ENCODE measurements around the gene ARHGDIG. TPM values are rescaled to one million over a fixed set of nuclear protein-coding genes. Genes with fewer than 3 reads are reported as not detected.

The ARHGDIG gene
- total RNA-seq, 1 donor from 2014 or later: 1.3 TPM

DNA sequence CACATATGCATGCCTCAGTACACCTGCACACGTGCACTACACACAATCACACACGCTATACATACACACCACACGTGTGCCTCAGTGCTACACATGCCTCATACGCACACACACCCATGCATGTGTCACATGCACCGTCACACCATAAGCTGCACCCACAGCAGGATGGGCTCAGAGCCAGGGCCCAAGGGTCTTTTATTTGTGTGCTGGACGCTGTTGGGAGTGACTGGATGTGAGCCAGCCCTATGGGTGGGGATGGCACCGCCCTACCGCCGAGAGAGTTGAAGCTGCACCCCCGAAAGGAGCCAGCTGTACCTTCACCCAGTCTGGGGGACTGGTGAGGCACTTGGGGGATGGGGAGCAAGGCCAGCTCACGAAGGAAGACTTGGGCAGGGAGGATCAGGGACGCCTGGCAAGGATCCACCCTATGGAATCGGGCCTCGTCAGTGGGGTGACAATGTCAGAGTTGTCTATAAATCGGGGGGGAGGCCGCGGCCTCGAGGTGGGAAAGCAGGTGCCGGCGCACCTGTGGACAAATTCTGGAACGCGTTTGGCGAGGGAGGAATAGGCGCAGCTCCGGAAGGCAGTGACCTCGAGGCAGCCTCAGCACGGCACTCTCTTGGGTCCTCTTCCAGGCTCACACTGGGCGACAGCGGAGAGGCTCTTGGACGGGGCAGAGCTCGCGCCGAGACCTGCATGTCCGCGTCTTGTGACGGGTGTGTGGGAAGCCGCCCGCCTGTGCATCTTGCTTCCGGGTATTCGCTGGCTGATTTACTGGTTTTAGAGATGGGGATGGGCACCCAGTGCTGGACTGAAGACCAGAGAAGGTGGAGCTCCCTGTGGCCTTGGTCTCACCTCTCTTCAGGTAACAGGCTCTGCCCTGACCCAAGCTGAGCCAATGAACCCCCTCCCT lies 12.0 kb upstream of the ARHGDIG start:
- TF ChIP-seq, protein P1, sequence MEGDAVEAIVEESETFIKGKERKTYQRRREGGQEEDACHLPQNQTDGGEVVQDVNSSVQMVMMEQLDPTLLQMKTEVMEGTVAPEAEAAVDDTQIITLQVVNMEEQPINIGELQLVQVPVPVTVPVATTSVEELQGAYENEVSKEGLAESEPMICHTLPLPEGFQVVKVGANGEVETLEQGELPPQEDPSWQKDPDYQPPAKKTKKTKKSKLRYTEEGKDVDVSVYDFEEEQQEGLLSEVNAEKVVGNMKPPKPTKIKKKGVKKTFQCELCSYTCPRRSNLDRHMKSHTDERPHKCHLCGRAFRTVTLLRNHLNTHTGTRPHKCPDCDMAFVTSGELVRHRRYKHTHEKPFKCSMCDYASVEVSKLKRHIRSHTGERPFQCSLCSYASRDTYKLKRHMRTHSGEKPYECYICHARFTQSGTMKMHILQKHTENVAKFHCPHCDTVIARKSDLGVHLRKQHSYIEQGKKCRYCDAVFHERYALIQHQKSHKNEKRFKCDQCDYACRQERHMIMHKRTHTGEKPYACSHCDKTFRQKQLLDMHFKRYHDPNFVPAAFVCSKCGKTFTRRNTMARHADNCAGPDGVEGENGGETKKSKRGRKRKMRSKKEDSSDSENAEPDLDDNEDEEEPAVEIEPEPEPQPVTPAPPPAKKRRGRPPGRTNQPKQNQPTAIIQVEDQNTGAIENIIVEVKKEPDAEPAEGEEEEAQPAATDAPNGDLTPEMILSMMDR (IDR thresholded peaks at IDR 0.05): no peak
- intact Hi-C loops (cut with DNase I): no loop called here
- H3K4me1 ChIP-seq: no peaks in the 10 kb centered on the region
- DNase-seq (peak; percentile 63), ATAC-seq (no peak)
- no peaks in the 10 kb centered on the region for H3K9me3 ChIP-seq
- H3K27me3 ChIP-seq: no peaks in the 10 kb centered on the region
- H3K27ac ChIP-seq: no peak overlapping the region
- H3K4me3 ChIP-seq: no peak overlapping the region
- peaks cover 10% of the 10 kb centered on the region for H3K36me3 ChIP-seq

DNA sequence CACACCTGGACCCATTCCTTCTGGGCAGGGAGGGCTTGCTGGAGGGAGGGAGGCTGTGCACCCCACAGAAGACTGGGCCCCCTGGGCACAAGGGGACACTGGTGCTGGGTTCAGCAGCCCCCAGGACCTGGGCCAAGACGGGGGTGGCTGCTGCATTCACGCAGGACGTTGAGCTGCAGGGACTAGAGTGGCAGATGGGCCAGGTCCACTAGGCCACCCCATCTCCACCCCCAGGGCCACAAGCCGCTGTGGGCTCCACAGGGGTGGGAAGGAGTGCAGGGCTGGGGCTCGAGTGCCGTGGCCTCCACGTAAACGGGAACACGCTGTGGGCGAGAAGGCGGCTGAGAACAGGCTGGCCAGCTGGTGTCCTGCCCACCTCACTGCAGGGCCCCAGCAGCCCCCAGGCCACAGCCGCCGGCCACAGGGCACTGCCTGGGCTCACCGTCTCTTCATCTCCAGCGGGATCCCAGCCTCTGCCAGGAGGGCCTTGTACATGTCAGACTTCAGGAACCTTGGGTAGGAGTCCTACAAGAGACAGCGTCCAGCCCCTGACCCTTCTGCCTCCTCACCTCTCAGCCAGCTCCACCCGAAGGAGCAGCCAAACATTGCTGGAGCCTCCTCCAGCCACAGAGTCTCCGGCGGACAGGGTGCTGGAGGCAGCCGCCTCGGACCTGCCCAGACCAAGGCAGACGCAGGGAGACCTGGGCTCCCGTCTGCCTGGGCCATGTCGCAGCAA lies 11.2 kb upstream of the ARHGDIG start:
- Histone ChIP-seq H3K4me1 (no peaks in the 10 kb centered on the region), H3K27ac (no peak overlapping the region), H3K4me3 (no peak overlapping the region), H3K36me3 (peaks cover 4% of the 10 kb centered on the region), H3K27me3 (peaks cover 3% of the 10 kb centered on the region), H3K9me3 (no peaks in the 10 kb centered on the region)
- TF ChIP-seq, protein P1 (IDR thresholded peaks at IDR 0.05): no peak
- intact Hi-C loops (cut with DNase I): no loop called here
- DNase-seq (no peak), ATAC-seq (no peak)

DNA sequence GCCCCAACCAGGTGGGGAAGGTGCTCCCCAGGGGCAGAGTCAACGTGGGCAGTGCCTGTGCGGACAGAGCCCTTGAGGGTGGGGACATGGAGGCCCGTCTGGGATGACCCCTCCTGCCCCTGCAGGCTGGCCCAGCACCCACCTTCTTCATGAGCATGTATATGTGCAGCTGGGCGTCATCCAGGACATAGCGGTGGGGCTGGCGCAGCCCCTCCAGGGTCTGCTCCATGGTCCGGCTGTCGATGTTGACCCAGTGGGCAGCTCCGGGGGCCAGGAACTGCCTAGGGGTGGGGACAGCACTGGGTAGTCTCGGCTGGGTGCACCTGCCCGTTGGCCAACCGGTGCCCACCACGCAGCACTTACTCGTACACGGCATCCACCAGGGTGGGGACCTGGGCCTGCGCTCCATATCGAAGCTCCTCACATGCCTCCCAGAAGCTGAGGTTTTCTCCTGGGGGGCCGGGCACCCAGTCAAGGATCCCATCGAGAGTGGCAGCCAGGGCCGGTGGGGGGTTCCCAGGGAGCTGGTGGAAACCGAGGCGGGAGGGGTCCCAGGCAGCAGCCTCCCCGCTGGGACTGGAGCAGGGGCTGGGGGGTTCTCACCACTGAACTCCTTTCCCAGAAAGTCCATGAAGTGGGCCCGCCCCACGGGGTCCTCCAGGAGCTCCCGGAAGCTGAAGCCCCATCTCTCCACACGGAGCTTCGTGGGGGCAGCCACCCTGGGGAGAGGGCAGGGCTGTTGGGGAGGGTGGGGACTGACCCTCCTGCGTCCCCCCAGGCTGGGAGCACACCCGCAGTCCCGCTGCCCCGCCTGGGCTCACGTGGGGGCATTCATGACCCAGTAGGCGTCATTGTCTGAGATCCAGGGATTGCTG lies 9.8 kb upstream of the ARHGDIG start:
- ATAC-seq (no peak), DNase-seq (peak; percentile 63)
- Histone ChIP-seq H3K27me3 (peaks cover 13% of the 10 kb centered on the region), H3K9me3 (no peaks in the 10 kb centered on the region), H3K36me3 (no peaks in the 10 kb centered on the region), H3K4me1 (no peaks in the 10 kb centered on the region), H3K4me3 (no peak overlapping the region), H3K27ac (no peak overlapping the region)
- intact Hi-C loops (cut with DNase I): no loop called here
- TF ChIP-seq, protein P1 (IDR thresholded peaks at IDR 0.05): no peak

DNA sequence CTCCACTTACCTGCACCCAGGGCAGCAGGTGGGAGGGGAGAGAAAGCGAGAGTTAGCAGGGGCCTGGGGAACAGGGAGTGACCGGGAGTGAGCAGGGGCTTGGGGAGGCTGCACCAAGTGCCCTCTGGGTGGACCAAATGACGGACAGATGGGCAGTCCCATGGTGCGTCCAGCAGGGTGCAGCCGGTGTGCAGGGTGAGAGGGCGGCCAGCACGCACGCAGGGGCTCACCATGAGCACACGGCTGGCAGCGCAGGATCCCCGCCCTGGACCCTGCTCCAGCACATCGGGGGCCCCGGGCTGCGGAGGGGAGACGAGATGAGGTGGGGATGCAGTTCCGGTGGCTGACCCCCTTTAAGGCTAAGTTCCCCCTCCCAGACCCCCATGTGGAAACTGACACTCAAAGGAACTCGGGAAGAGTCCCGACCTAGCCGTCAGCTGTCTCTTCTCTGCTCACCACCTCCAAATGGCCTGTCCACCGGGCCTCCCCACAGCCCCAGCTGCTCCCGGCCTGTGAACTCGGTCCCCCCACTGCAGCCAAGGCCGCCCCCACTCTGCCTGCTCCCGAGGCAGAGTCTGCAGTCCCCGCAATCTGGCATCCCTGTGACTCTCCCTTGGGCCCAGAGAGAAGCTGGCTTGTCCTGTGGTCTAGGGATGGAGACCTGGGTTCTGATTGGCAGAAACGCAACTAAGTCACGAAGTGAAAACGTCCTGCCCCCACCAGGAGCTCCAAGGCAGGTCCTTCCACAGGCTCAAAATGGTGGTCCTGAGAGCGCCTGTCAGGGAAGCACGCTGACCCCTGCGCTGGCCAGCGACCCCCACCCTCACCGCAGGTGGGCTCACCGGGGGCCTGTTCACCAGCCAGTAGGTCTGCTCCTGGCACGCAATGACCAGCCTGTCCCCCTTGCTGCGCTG lies 7.5 kb upstream of the ARHGDIG start:
- Histone ChIP-seq H3K36me3 (no peaks in the 10 kb centered on the region), H3K27me3 (peaks cover 13% of the 10 kb centered on the region), H3K4me3 (no peak overlapping the region), H3K27ac (no peak overlapping the region), H3K9me3 (no peaks in the 10 kb centered on the region), H3K4me1 (no peaks in the 10 kb centered on the region)
- intact Hi-C loops (cut with DNase I): no loop called here
- DNase-seq: no peak
- no peak for ATAC-seq
- TF ChIP-seq, protein P1 (IDR thresholded peaks at IDR 0.05): no peak
